GM23338 (cell line): ENCODE measurements around the gene YES1. TPM values are rescaled to one million over a fixed set of nuclear protein-coding genes. Genes with fewer than 3 reads are reported as not detected.

Source experiments
- ATAC-seq: fragments of 200-7000 bp; cut with Tn5 transposase; 3 replicates; pipeline ENCODE4 v1.9.1; 2020
- DNase-seq: peaks from one replicate; pipeline ENCODE4 v3.0.0-alpha.2; 2015; ENCODE audit warnings: low spot score
- H2AFZ ChIP-seq: fragments of 200-600 bp; sonication (generic); 2 replicates; pipeline ENCODE4 v1.8.0; 2016; ENCODE audit warnings: antibody characterized with exemption, mild to moderate bottlenecking, moderate library complexity
- H3F3A ChIP-seq: fragments of 200-600 bp; sonication (generic); replicated peaks from 2 replicates; pipeline ENCODE4 v1.8.0; 2017; ENCODE audit warnings: antibody characterized with exemption, mixed run types, low read depth
- H3K27ac ChIP-seq: fragments of 200-600 bp; sonication (generic); 2 replicates; pipeline ENCODE4 v1.6.1; 2016; ENCODE audit warnings: low read depth
- H3K27me3 ChIP-seq: fragments of 200-600 bp; sonication (generic); 2 replicates; pipeline ENCODE4 v1.8.0; 2016; ENCODE audit warnings: mild to moderate bottlenecking, mixed run types, moderate library complexity; ENCODE audit not compliant: insufficient read depth
- H3K36me3 ChIP-seq: fragments of 200-600 bp; sonication (generic); 2 replicates; pipeline ENCODE4 v1.8.0; 2016; ENCODE audit warnings: mild to moderate bottlenecking; ENCODE audit not compliant: insufficient read depth
- H3K4me1 ChIP-seq: fragments of 200-600 bp; sonication (generic); 2 replicates; pipeline ENCODE4 v1.8.0; 2016; ENCODE audit warnings: mild to moderate bottlenecking, moderate library complexity; ENCODE audit not compliant: insufficient read depth
- H3K4me2 ChIP-seq: fragments of 200-600 bp; sonication (generic); 2 replicates; pipeline ENCODE4 v1.7.1; 2017; ENCODE audit warnings: mixed run types
- H3K4me3 ChIP-seq: fragments of 200-600 bp; sonication (generic); 2 replicates; pipeline ENCODE4 v1.6.1; 2016; ENCODE audit warnings: mixed run types
- H3K79me2 ChIP-seq: fragments of 200-600 bp; sonication (generic); replicated peaks from 2 replicates; pipeline ENCODE4 v1.8.0; 2017; ENCODE audit warnings: mild to moderate bottlenecking; ENCODE audit not compliant: insufficient read depth
- H3K9me2 ChIP-seq: fragments of 200-600 bp; sonication (generic); 2 replicates; pipeline ENCODE4 v1.8.0; 2017; ENCODE audit not compliant: insufficient read depth
- H4K20me1 ChIP-seq: fragments of 200-600 bp; sonication (generic); replicated peaks from 2 replicates; pipeline ENCODE4 v1.8.0; 2017; ENCODE audit warnings: mild to moderate bottlenecking; ENCODE audit not compliant: insufficient read depth
- H3K27ac Mint-ChIP-seq: 2 replicates; pipeline ENCODE4 v1.8.0; 2020; ENCODE audit warnings: inconsistent platforms, mild to moderate bottlenecking, moderate library complexity, mixed read lengths
- H3K27me3 Mint-ChIP-seq: 3 replicates; pipeline ENCODE4 v1.8.0; 2022; ENCODE audit warnings: low read depth, mild to moderate bottlenecking, moderate library complexity, mixed read lengths, inconsistent platforms; ENCODE audit not compliant: insufficient read depth, poor library complexity
- H3K36me3 Mint-ChIP-seq: 3 replicates; pipeline ENCODE4 v1.8.0; 2021; ENCODE audit warnings: low read depth, mild to moderate bottlenecking, inconsistent platforms, moderate library complexity, mixed read lengths
- H3K4me1 Mint-ChIP-seq: 3 replicates; pipeline ENCODE4 v1.8.0; 2020; ENCODE audit warnings: mild to moderate bottlenecking, inconsistent platforms, mixed read lengths
- H3K4me3 Mint-ChIP-seq: 3 replicates; pipeline ENCODE4 v1.8.0; 2021; ENCODE audit warnings: moderate library complexity, mild to moderate bottlenecking, inconsistent platforms, mixed read lengths
- H3K9me3 Mint-ChIP-seq: 3 replicates; pipeline ENCODE4 v1.8.0; 2020; ENCODE audit warnings: moderate library complexity, mild to moderate bottlenecking, inconsistent platforms, mixed read lengths
- CREB1 ChIP-seq: fragments of 250-450 bp; sonication (Bioruptor Pico); IDR thresholded peaks from 2 replicates; pipeline ENCODE4 v1.5.0; 2020; ENCODE audit warnings: low read depth, mild to moderate bottlenecking, moderate library complexity
- CTCF ChIP-seq, 2 experiments: fragments of 200-600 bp in 1 of 2; sonication (generic) in 1 of 2; conservative IDR thresholded peaks; 2 replicates each; pipeline versions ENCODE4 v1.5.1 to v1.6.1; 2016 to 2017; ENCODE audit warnings: antibody characterized with exemption in 2 of 2, low read depth in 2 of 2, mild to moderate bottlenecking in 2 of 2, moderate library complexity in 1 of 2
- ETS1 ChIP-seq: IDR thresholded peaks from 2 replicates; pipeline ENCODE4 v1.6.1; 2016; ENCODE audit warnings: antibody characterized with exemption
- EZH2 ChIP-seq: fragments of 200-600 bp; sonication (generic); IDR thresholded peaks from one replicate; pipeline ENCODE4 v1.8.0; 2017; ENCODE audit warnings: antibody characterized with exemption, mild to moderate bottlenecking, low read depth; ENCODE audit not compliant: unreplicated experiment
- EZH2phosphoT487 ChIP-seq: fragments of 200-600 bp; sonication (generic); IDR thresholded peaks from one replicate; pipeline ENCODE4 v1.8.1; 2018; ENCODE audit warnings: antibody characterized with exemption; ENCODE audit not compliant: unreplicated experiment
- JUNB ChIP-seq: IDR thresholded peaks from one replicate; pipeline ENCODE4 v1.6.1; 2016; ENCODE audit warnings: antibody characterized with exemption; ENCODE audit not compliant: unreplicated experiment
- NANOG ChIP-seq: IDR thresholded peaks from 2 replicates; pipeline ENCODE4 v1.6.1; 2016; ENCODE audit warnings: antibody characterized with exemption, borderline replicate concordance
- POLR2AphosphoS5 ChIP-seq: IDR thresholded peaks from 2 replicates; pipeline ENCODE4 v1.6.1; 2016; ENCODE audit warnings: antibody characterized with exemption, low read depth
- REST ChIP-seq: IDR thresholded peaks from one replicate; pipeline ENCODE4 v1.6.1; 2018; ENCODE audit warnings: antibody characterized with exemption; ENCODE audit not compliant: unreplicated experiment
- STAT1 ChIP-seq: IDR thresholded peaks from one replicate; pipeline ENCODE4 v1.6.1; 2016; ENCODE audit warnings: antibody characterized with exemption; ENCODE audit not compliant: unreplicated experiment
- ZNF114 ChIP-seq: fragments of 250-450 bp; sonication (Bioruptor Pico); IDR thresholded peaks from 2 replicates; pipeline ENCODE4 v1.5.0; 2020; ENCODE audit warnings: mild to moderate bottlenecking, moderate library complexity
- ZNF331 ChIP-seq: fragments of 250-450 bp; sonication (Bioruptor Pico); IDR thresholded peaks from 2 replicates; pipeline ENCODE4 v1.5.0; 2020; ENCODE audit warnings: low read depth, mild to moderate bottlenecking, moderate library complexity
- ZNF462 ChIP-seq: fragments of 250-450 bp; sonication (Bioruptor Pico); IDR thresholded peaks from 2 replicates; pipeline ENCODE4 v1.5.0; 2020; ENCODE audit warnings: mild to moderate bottlenecking, moderate library complexity
- polyA plus RNA-seq: library from polyadenylated mRNA; unstranded; fragments of >200 nt; fragmentation: Nextera tagmentation; extraction: Ambion mirVana; gene quantifications from 2 replicates; pipeline ENCODE4 v1.2.1, GENCODE V29; 2016
- total RNA-seq: library from RNA; depleted of rRNA; stranded (reverse); fragments of >200 nt; shearing (Covaris generic); gene quantifications from 2 replicates; pipeline ENCODE4 v1.2.3, GENCODE V29; 2014

The YES1 gene
- total and polyA plus RNA-seq, 2 experiments from 2014 or later: 25.4 to 327 TPM

GRCh38 chr18:799943-800342, 12.1 kb downstream of the YES1 start:
- no peaks in the 10 kb centered on the region for H3K9me2 ChIP-seq
- no peak overlapping the region for H3K27ac ChIP-seq
- TF ChIP-seq ZNF462 (CRISPR knock-in tag): no peak
- no peak for TF ChIP-seq REST
- TF ChIP-seq JUNB: no peak
- TF ChIP-seq STAT1: no peak
- TF ChIP-seq ZNF331 (CRISPR knock-in tag): no peak
- TF ChIP-seq ZNF114 (CRISPR knock-in tag): no peak
- no peak for TF ChIP-seq ETS1
- TF ChIP-seq EZH2phosphoT487: no peak
- TF ChIP-seq CREB1 (CRISPR knock-in tag): no peak
- TF ChIP-seq NANOG: no peak
- TF ChIP-seq CTCF (conservative IDR thresholded peaks at IDR 0.05; ENCODE audit: low read depth in 2 of 2): no peak
- no peak for TF ChIP-seq POLR2AphosphoS5
- no peak for TF ChIP-seq EZH2
- no peak overlapping the region for H3K4me2 ChIP-seq
- H3K4me3 ChIP-seq: no peak overlapping the region
- no peak overlapping the region for H2AFZ ChIP-seq
- H3K36me3 Mint-ChIP-seq: peaks cover 6% of the 10 kb centered on the region; the same call in 1 of the 3 replicates
- no peak for DNase-seq
- no peaks in the 10 kb centered on the region for H3K36me3 ChIP-seq
- peaks cover 49% of the 10 kb centered on the region for H4K20me1 ChIP-seq
- H3F3A ChIP-seq: no peaks in the 10 kb centered on the region
- peaks cover 38% of the 10 kb centered on the region for H3K4me1 ChIP-seq
- ATAC-seq: no peak
- H3K4me1 Mint-ChIP-seq: peaks cover 32% of the 10 kb centered on the region
- H3K27me3 ChIP-seq: no peaks in the 10 kb centered on the region
- peaks cover 2% of the 10 kb centered on the region for H3K27me3 Mint-ChIP-seq
- peaks cover 6% of the 10 kb centered on the region; the same call in 1 of the 3 replicates for H3K9me3 Mint-ChIP-seq
- peaks cover 99% of the 10 kb centered on the region for H3K79me2 ChIP-seq
- no peak overlapping the region for H3K4me3 Mint-ChIP-seq
- H3K27ac Mint-ChIP-seq: no peak overlapping the region
